Brain microvascular endothelial cell (primary cell): ENCODE measurements around the gene COTL1.
A peak's percentile ranks its signal among the peaks of the same experiment; 100 is the strongest.
"Not testable (repeated sequence)": the region's sequence is repeated elsewhere in the genome, so short reads cannot be mapped to it uniquely, and the experiment has no call there.

ENCODE experiments used
- DNase-seq: peaks from one replicate; pipeline ENCODE4 v3.0.0-alpha.2; 2020
- H3K27ac ChIP-seq: fragments of 250-450 bp; sonication (Bioruptor Pico); 2 replicates; pipeline ENCODE4 v1.5.1; 2020; ENCODE audit warnings: mild to moderate bottlenecking, moderate library complexity
- H3K27me3 ChIP-seq: fragments of 250-450 bp; sonication (Bioruptor Pico); replicated peaks from 2 replicates; pipeline ENCODE4 v1.5.1; 2020; ENCODE audit warnings: mild to moderate bottlenecking
- H3K36me3 ChIP-seq: fragments of 250-450 bp; sonication (Bioruptor Pico); replicated peaks from 2 replicates; pipeline ENCODE4 v1.5.1; 2020; ENCODE audit warnings: mild to moderate bottlenecking
- H3K4me3 ChIP-seq: 2 replicates; pipeline ENCODE4 v1.5.1; 2011; ENCODE audit warnings: low read depth, mild to moderate bottlenecking, control low read depth, low read length, moderate library complexity
- in situ Hi-C: cut with HindIII; loops from 2 replicates; pipeline ENCODE4 v1.10.0; 2017; ENCODE audit warnings: low sequenced_read_pairs, low pct_ligation_motif_present
- TF ChIP-seq, protein P1 (sequence below): IDR thresholded peaks from 2 replicates; pipeline ENCODE4 v1.5.1; 2011; ENCODE audit warnings: low read depth, mild to moderate bottlenecking, moderate library complexity, low read length, control low read depth, inconsistent platforms; ENCODE audit errors: missing control alignments

COTL1 gene

DNA sequence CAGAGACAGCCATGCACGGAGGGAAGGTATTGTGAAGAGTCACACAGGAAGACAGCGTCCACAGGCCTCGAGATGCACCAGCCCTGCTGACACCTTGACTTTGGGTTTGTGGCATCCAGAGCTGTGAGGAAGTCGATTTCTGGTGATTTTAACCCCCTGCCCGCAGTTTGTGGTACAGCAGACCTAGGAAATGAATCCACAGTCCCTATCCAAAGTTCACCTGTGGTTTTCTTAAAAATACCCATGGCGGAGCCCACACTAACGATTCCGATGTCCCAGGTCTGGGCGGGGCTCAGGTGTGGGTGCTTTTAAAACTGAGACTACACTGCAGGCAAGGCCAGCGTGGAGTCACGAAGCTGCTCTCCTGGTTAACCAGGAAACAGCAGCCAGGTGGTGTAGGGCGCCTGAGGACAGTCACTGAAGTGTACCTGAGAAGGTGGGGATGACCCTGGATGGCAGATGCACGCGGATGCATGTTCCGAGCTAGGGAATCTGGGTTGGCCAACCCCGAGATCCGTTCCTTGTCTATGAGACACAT is 99.0 kb downstream of the COTL1 start:
- TF ChIP-seq, protein P1, sequence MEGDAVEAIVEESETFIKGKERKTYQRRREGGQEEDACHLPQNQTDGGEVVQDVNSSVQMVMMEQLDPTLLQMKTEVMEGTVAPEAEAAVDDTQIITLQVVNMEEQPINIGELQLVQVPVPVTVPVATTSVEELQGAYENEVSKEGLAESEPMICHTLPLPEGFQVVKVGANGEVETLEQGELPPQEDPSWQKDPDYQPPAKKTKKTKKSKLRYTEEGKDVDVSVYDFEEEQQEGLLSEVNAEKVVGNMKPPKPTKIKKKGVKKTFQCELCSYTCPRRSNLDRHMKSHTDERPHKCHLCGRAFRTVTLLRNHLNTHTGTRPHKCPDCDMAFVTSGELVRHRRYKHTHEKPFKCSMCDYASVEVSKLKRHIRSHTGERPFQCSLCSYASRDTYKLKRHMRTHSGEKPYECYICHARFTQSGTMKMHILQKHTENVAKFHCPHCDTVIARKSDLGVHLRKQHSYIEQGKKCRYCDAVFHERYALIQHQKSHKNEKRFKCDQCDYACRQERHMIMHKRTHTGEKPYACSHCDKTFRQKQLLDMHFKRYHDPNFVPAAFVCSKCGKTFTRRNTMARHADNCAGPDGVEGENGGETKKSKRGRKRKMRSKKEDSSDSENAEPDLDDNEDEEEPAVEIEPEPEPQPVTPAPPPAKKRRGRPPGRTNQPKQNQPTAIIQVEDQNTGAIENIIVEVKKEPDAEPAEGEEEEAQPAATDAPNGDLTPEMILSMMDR, result no peak
- Histone ChIP-seq H3K36me3 (no peaks in the 10 kb centered on the region), H3K4me3 (no peak overlapping the region), H3K27me3 (no peaks in the 10 kb centered on the region), H3K27ac (no peak overlapping the region)
- DNase-seq, result no peak
- in situ Hi-C loops, result no loop called here

DNA sequence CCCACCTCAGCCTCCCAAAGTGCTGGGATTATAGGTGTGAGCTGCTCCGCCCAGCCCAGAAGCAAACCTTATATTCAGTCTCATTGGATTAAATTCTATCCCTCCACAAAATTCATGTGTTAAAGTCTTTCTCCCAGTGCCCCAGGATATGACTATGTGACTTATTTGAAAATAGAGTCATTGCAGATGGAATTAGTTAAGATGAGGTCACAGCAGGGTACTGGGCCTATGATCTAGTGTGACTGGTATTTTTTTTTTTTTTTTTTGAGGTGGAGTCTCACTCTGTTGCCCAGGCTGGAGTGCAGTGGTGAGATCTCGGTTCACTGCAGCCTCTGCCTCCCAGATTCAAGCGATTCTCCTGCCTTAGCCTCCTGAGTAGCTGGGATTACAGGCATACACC is 99.7 kb downstream of the COTL1 start:
- H3K27ac ChIP-seq, H3K36me3 ChIP-seq, in situ Hi-C loops, H3K4me3 ChIP-seq, H3K27me3 ChIP-seq: not testable (repeated sequence)
- peak; percentile 23 for DNase-seq

DNA sequence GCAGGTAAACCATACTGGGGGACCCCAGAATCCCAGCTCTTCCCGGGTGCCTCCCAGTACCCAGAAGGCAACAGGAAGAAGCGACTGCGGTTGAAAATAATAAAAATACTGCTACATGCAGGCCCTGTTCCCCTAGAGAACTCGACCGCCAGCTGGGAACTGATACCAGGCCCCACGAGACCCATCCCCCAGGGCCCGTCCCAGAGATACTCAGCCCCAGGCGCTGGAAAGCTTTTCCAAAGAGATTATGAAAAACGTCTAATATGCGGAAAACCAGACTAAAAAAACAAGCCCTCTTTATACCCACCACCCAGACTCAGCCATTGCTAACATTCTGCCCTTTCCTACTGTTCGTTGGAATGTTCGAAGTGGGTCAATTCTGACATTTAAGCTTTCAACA is 100.5 kb downstream of the COTL1 start:
- DNase-seq, result no peak
- Histone ChIP-seq H3K27me3 (no peaks in the 10 kb centered on the region), H3K27ac (no peak overlapping the region), H3K4me3 (no peak overlapping the region), H3K36me3 (no peaks in the 10 kb centered on the region)
- in situ Hi-C loops, result no loop called here
- TF ChIP-seq, protein P1, result no peak
